Measurements from ENCODE around the gene CLDN24.

- TF ChIP-seq POLR2A (IDR thresholded peaks at IDR 0.05) (no peak), CTCF (IDR thresholded peaks at IDR 0.05) (no peak), POLR2AphosphoS5 (IDR thresholded peaks at IDR 0.05) (no peak)
These were observed 4.6 kb upstream of the CLDN24 start for GRCh38 chr4:183326853-183327252.

Data from stomach (tissue), 4 donors.